ENCODE data around the gene ITGA2B. TPM values are rescaled to one million over a fixed set of nuclear protein-coding genes. Genes with fewer than 3 reads are reported as not detected.

ITGA2B gene
- total RNA-seq, 2 experiments from 2014 or later, result 0.57 to 0.63 TPM

DNA sequence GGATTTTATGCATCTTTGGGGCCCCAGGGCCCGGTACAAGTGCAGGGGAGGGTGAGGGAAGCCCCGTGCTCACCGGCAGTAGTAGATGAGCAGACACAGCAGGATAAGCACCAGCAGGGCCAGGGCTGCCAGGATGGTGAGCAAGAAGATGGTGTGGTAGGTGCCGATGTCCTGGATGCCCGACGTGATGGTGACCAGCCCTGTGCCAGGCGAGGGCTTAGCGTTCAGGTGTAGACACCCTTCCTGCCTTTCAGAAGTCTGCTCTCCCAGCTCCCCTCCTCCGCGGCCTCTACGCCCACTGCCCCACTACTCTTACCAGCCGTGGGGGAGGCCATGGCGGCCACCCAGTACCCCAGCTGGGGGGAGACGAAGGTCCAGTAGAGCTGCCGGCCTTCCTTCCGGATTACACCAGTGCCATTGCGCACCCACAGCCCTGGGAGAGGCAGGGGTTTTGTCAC is 33.8 kb downstream of the ITGA2B start:
- H3K9me2 ChIP-seq (ENCODE audit: insufficient read depth, low read length), result no peaks in the 10 kb centered on the region
- peaks cover 28% of the 10 kb centered on the region for H3K36me3 ChIP-seq (ENCODE audit: insufficient read depth, low read length)
- intact Hi-C loops (cut with micrococcal nuclease; ENCODE audit: unreplicated experiment), result no loop called here
- DNase-seq (ENCODE audit: low spot score), result no peak
- H4K20me1 ChIP-seq (ENCODE audit: insufficient read depth, low read length), result no peaks in the 10 kb centered on the region
- no peak overlapping the region for H3K4me2 ChIP-seq (ENCODE audit: low read length)
- CTCF ChIA-PET (ENCODE audit: unreplicated experiment), result no interaction called here
- H3K27ac ChIP-seq (ENCODE audit: low read depth, low read length, poor library complexity, severe bottlenecking), result no peak overlapping the region
- no peak overlapping the region for H3K4me3 ChIP-seq (ENCODE audit: low read depth, low read length, poor library complexity, severe bottlenecking)
- no peak for TF ChIP-seq EZH2phosphoT487 (IDR thresholded peaks at IDR 0.05; ENCODE audit: borderline replicate concordance, low read depth, low read length)
- TF ChIP-seq, protein P1, sequence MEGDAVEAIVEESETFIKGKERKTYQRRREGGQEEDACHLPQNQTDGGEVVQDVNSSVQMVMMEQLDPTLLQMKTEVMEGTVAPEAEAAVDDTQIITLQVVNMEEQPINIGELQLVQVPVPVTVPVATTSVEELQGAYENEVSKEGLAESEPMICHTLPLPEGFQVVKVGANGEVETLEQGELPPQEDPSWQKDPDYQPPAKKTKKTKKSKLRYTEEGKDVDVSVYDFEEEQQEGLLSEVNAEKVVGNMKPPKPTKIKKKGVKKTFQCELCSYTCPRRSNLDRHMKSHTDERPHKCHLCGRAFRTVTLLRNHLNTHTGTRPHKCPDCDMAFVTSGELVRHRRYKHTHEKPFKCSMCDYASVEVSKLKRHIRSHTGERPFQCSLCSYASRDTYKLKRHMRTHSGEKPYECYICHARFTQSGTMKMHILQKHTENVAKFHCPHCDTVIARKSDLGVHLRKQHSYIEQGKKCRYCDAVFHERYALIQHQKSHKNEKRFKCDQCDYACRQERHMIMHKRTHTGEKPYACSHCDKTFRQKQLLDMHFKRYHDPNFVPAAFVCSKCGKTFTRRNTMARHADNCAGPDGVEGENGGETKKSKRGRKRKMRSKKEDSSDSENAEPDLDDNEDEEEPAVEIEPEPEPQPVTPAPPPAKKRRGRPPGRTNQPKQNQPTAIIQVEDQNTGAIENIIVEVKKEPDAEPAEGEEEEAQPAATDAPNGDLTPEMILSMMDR (conservative IDR thresholded peaks at IDR 0.05; ENCODE audit: low read length), result no peak
- H3K9me3 ChIP-seq (ENCODE audit: low read length), result no peaks in the 10 kb centered on the region
- H3K79me2 ChIP-seq (ENCODE audit: insufficient read depth, low read depth, low read length), result no peaks in the 10 kb centered on the region
- H2AFZ ChIP-seq (ENCODE audit: low read length), result no peak overlapping the region
- BruUV-seq (replicated peaks), result no TSS peak
- POLR2A ChIA-PET, result no interaction called here
- H3K4me1 ChIP-seq (ENCODE audit: insufficient read depth, low read length, poor library complexity, severe bottlenecking), result peaks cover 49% of the 10 kb centered on the region

DNA sequence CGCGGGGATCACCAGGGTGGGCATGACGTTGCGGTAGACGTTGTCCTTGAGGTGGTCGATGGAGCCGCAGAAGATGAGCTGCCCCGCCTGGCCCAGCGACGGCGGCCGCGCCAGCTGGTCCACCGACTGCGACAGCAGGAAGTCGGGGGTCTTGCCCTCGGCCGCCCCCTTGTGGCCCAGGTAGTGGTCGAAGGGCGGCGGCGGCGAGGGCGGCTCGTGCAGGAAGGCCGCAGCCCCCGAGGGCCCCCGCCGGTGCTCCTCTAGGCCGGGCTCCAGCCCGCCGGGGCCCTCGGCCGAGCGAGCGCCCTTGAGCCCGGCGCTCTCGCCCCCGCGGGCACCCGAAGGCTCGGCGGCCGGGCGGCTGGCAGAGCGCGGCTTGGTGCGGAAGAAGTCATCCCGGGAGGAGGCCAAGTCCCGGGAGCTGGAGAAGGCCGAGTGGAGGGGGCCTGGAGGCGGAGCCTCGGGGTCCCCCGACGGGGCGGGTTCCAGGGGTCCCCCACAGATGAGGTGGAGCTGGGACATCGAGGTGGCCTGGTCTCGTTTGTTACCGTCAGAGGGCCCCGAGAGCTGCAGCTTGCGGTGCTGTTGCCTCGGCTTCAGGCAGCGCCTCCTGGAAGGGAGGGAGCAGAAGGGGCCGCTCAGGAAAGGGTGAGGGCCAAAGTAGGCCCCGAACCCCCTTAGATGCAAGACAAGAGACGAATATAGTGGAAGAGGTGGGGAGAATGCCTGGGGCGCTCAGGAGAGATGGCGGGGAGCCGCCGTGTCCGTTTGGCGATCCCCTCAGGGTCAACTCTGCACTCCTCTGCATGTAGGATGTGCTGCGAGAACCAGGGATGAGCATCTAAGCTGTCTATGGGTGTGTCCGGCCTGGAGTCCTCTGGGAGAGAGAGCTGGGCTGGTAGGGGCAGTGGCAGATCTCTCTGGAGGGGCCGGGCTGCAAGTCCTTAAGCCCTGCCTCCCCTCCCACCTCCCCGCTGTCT is 34.6 kb downstream of the ITGA2B start:
- no peaks in the 10 kb centered on the region for H4K20me1 ChIP-seq (ENCODE audit: insufficient read depth, low read length)
- no peak overlapping the region for H2AFZ ChIP-seq (ENCODE audit: low read length)
- H3K36me3 ChIP-seq (ENCODE audit: insufficient read depth, low read length), result peaks cover 36% of the 10 kb centered on the region
- H3K4me1 ChIP-seq (ENCODE audit: insufficient read depth, low read length, poor library complexity, severe bottlenecking), result peaks cover 49% of the 10 kb centered on the region
- H3K27ac ChIP-seq (ENCODE audit: low read depth, low read length, poor library complexity, severe bottlenecking), result no peak overlapping the region
- no TSS peak for BruUV-seq (replicated peaks)
- H3K9me3 ChIP-seq (ENCODE audit: low read length), result no peaks in the 10 kb centered on the region
- no peak overlapping the region for H3K4me3 ChIP-seq (ENCODE audit: low read depth, low read length, poor library complexity, severe bottlenecking)
- H3K9me2 ChIP-seq (ENCODE audit: insufficient read depth, low read length), result no peaks in the 10 kb centered on the region
- no peaks in the 10 kb centered on the region for H3K79me2 ChIP-seq (ENCODE audit: insufficient read depth, low read depth, low read length)
- 0 out of 2 replicates have a peak overlapping the region, but pooled peaks have one; percentile 31 for H3K4me2 ChIP-seq (ENCODE audit: low read length)
- peak; percentile 66 for DNase-seq (ENCODE audit: low spot score)
- intact Hi-C loops (cut with micrococcal nuclease; ENCODE audit: unreplicated experiment), result no loop called here
- ChIA-PET POLR2A (no interaction called here), CTCF (ENCODE audit: unreplicated experiment) (no interaction called here)
- TF ChIP-seq EZH2phosphoT487 (IDR thresholded peaks at IDR 0.05; ENCODE audit: borderline replicate concordance, low read depth, low read length), result no peak
- TF ChIP-seq, protein P1 (conservative IDR thresholded peaks at IDR 0.05; ENCODE audit: low read length), result peak; percentile 63
